Glutamatergic neuron (in vitro differentiated cells): ENCODE measurements around the gene GMDS. TPM values are rescaled to one million over a fixed set of nuclear protein-coding genes. Genes with fewer than 3 reads are reported as not detected.

Experiments used
- DNase-seq: peaks from one replicate; pipeline ENCODE4 v3.0.0; 2022
- H3K27ac Mint-ChIP-seq: one replicate; pipeline ENCODE4 v1.8.0; 2020; ENCODE audit warnings: mild to moderate bottlenecking, mixed read lengths, inconsistent platforms; ENCODE audit not compliant: unreplicated experiment
- H3K27me3 Mint-ChIP-seq: one replicate; pipeline ENCODE4 v1.8.0; 2020; ENCODE audit warnings: mild to moderate bottlenecking, moderate library complexity, mixed read lengths, inconsistent platforms; ENCODE audit not compliant: unreplicated experiment
- H3K36me3 Mint-ChIP-seq: one replicate; pipeline ENCODE4 v1.8.0; 2020; ENCODE audit warnings: mild to moderate bottlenecking, mixed read lengths, inconsistent platforms; ENCODE audit not compliant: unreplicated experiment
- H3K4me1 Mint-ChIP-seq: one replicate; pipeline ENCODE4 v1.8.0; 2020; ENCODE audit warnings: mild to moderate bottlenecking, low read depth, mixed read lengths, inconsistent platforms; ENCODE audit not compliant: unreplicated experiment
- H3K4me3 Mint-ChIP-seq: one replicate; pipeline ENCODE4 v1.8.0; 2020; ENCODE audit warnings: mild to moderate bottlenecking, mixed read lengths, inconsistent platforms; ENCODE audit not compliant: unreplicated experiment
- H3K9me3 Mint-ChIP-seq: one replicate; pipeline ENCODE4 v1.8.0; 2020; ENCODE audit warnings: mild to moderate bottlenecking, moderate library complexity, mixed read lengths, inconsistent platforms; ENCODE audit not compliant: unreplicated experiment
- CTCF ChIP-seq: fragments of 200-600 bp; sonication (generic); IDR thresholded peaks from one replicate; pipeline ENCODE4 v1.5.0; 2021; ENCODE audit not compliant: partially characterized antibody, unreplicated experiment
- total RNA-seq: library from RNA; stranded (reverse); fragmentation: NEBNext Ultra II Directional; extraction: Animal tissue kit (Norgen Biotek cat#: 25700); gene quantifications from one replicate; pipeline ENCODE4 v1.2.1, GENCODE V29; 2021; ENCODE audit not compliant: unreplicated experiment

GMDS gene
- total RNA-seq, 1 donor from 2014 or later, result 8.9 TPM

- Mint-ChIP-seq H3K27ac (no peak overlapping the region), H3K4me3 (no peak overlapping the region), H3K4me1 (peaks cover 17% of the 10 kb centered on the region), H3K27me3 (no peaks in the 10 kb centered on the region), H3K36me3 (no peaks in the 10 kb centered on the region), H3K9me3 (peaks cover 1% of the 10 kb centered on the region)
- no peak for TF ChIP-seq CTCF
- no peak for DNase-seq
Observed at GRCh38 chr6:1801401-1801800, 444.0 kb downstream of the GMDS start.

- H3K9me3 Mint-ChIP-seq, result no peaks in the 10 kb centered on the region
- no peaks in the 10 kb centered on the region for H3K27me3 Mint-ChIP-seq
- TF ChIP-seq CTCF, result no peak
- peaks cover 17% of the 10 kb centered on the region for H3K4me1 Mint-ChIP-seq
- no peaks in the 10 kb centered on the region for H3K36me3 Mint-ChIP-seq
- no peak overlapping the region for H3K4me3 Mint-ChIP-seq
- DNase-seq, result no peak
- H3K27ac Mint-ChIP-seq, result no peak overlapping the region
Observed at GRCh38 chr6:1800845-1801244, 444.6 kb downstream of the GMDS start.

GRCh38 chr6:1798965-1799325 is 446.5 kb downstream of the GMDS start:
- H3K27ac Mint-ChIP-seq, result no peak overlapping the region

GRCh38 chr6:1798303-1798964 is 447.0 kb downstream of the GMDS start:
- no peaks in the 10 kb centered on the region for H3K27me3 Mint-ChIP-seq
- H3K36me3 Mint-ChIP-seq, result no peaks in the 10 kb centered on the region
- no peak for DNase-seq
- H3K9me3 Mint-ChIP-seq, result no peaks in the 10 kb centered on the region
- H3K4me3 Mint-ChIP-seq, result no peak overlapping the region
- no peak for TF ChIP-seq CTCF
- H3K4me1 Mint-ChIP-seq, result peaks cover 17% of the 10 kb centered on the region
- no peak overlapping the region for H3K27ac Mint-ChIP-seq

More at GRCh38 chr6:1798965-1799325, 446.5 kb downstream of the GMDS start:
- no peaks in the 10 kb centered on the region for H3K27me3 Mint-ChIP-seq
- no peak overlapping the region for H3K4me3 Mint-ChIP-seq
- no peaks in the 10 kb centered on the region for H3K36me3 Mint-ChIP-seq
- H3K9me3 Mint-ChIP-seq, result no peaks in the 10 kb centered on the region
- H3K4me1 Mint-ChIP-seq, result peaks cover 17% of the 10 kb centered on the region
- TF ChIP-seq CTCF, result no peak
- DNase-seq, result no peak

GRCh38 chr6:1797801-1798200 is 447.6 kb downstream of the GMDS start:
- TF ChIP-seq CTCF, result no peak
- no peak for DNase-seq
- H3K27ac Mint-ChIP-seq, result no peak overlapping the region
- no peaks in the 10 kb centered on the region for H3K27me3 Mint-ChIP-seq
- peaks cover 17% of the 10 kb centered on the region for H3K4me1 Mint-ChIP-seq
- H3K9me3 Mint-ChIP-seq, result no peaks in the 10 kb centered on the region
- no peaks in the 10 kb centered on the region for H3K36me3 Mint-ChIP-seq
- H3K4me3 Mint-ChIP-seq, result no peak overlapping the region
